SHP77 treated with DMSO at 0.1 percent for 48 hours (cell line): ENCODE measurements around the gene RABGAP1.

ENCODE experiments used
- DNase-seq: peaks from one replicate; lab custom pipeline; 2025; lab: John Stamatoyannopoulos, UW

Gene RABGAP1

DNA sequence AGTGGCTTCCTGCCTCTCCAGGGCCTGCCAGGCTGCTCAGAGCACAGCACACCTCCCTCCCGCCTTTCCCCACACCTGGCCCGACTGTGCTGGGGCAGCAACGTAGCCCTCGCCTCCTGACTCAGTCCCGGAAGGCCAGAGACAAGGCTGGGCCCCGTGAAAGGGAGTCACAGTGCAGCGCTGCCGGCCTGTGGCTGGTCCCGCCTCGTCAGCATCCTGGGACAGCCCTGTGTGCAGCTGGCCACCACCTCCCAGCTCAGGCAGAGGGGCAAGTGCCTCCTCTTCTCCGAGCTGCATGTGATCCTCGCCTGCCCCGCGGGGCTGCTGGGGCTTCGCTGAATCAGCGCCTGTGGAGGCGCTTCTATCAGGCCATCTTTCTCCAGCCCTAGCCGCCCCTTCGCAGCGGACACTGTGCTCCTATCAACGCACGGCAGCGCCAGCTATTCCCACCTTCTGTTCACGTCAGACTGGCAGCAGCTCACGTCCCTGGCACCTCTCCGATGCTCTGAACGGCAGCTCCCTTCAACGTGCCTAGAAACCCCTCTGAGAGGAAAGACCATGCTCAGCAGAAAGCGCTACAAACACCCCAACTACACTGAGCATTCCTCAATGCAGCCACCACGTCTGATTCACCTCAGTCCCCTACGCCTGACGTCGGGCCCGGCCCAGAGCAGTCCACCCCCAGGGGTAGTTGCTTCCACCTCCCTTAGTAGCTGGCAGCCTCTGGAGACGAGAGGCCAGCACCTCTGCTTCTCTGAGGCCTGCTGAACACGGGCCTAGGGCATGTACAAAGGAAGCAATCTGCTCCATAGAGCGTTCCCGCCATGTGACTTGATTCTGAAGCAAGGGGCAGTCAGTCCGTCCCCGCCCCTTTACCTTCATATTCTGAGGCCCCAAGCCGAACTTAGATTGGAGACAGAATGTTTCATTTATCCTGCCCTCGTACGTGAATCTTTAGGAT, 171.5 kb downstream of the RABGAP1 start:
- DNase-seq: no peak

GRCh38 chr9:123113185-123113584, 172.4 kb downstream of the RABGAP1 start:
- no peak for DNase-seq

GRCh38 chr9:123115146-123115913, 174.5 kb downstream of the RABGAP1 start:
- DNase-seq: no peak

DNA sequence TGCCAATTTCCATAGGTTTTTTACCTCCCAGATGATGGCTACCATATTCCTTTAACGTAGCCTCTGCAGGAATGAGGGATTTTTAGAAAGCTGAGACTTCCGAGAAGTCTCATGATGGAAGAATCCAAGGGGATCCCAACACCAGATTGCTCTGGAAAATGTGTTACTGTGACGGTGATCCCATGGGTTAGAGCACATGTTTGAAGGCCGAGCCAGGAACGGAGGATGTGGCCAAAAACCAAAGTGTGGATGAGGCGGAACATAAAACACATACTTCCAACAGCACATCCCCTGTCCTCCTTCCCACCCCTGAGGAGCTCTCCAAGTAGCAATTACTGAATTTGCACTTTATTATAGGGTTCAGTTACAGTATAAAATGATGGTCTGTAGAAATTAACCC, 175.2 kb downstream of the RABGAP1 start:
- DNase-seq: no peak

DNA sequence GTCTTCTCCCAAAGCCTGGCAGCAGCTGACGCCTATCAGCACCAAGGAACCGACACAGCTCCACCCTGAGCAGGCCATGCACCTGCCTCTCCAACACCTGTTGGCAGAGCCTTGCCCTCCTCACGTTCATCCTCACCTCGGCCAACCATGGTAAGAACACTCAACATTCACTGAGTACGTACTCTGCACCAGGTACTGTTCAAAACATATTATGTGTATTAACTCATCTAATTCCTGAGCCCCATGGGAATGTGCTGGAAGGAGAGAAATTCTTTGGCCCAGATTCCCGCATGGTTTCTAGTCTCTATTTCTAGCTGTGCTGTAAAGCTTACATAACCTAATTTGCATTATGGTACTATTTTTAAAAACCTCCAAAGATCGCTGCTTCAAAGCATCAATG, 178.7 kb downstream of the RABGAP1 start:
- DNase-seq: no peak

DNA sequence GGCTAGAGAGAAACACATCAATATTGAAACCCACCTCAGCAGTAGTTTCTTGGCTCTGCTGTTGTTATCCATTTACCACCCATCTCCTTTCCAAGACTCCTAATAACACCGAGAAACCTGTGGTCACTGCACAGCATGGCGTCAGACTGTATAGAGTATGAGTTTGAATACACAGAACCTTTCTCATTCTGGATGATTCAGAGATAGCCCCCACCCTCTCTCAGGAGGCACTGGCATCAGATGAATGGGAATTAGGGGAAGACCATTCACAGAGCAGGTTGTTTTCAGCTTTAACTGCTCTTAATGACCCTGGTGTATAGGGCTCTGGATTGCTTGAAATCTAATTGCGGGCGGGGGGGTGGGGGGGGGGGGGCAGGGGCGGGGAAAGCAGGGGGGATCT, 179.3 kb downstream of the RABGAP1 start:
- no peak for DNase-seq

GRCh38 chr9:123120953-123121352, 180.1 kb downstream of the RABGAP1 start:
- DNase-seq: no peak

GRCh38 chr9:123121457-123121856, 180.6 kb downstream of the RABGAP1 start:
- DNase-seq: no peak

- no peak for DNase-seq
Measured at GRCh38 chr9:123127512-123128075, 186.8 kb downstream of the RABGAP1 start.

- no peak for DNase-seq
Measured at GRCh38 chr9:123128591-123128990, 187.8 kb downstream of the RABGAP1 start.

DNA sequence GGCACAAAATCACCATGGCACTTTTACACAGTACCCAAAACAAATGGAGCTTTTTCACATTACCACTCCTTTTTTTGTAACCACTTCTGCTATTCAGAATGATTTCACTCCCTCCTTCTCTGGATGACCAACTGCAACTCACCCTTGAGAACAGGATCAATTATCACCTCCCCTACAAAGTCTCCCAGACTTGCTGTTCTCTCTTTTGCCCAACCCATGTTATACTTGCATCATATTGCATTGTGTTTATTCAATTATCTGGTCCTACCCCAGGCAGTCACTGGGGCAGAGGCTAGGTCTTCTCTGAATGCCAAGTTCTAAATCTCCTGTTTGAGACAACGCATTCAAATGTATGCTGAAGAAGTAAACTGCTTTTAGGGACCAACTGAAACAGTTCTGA, 188.6 kb downstream of the RABGAP1 start:
- no peak for DNase-seq

- no peak for DNase-seq
Measured at GRCh38 chr9:123131258-123131657, 190.4 kb downstream of the RABGAP1 start.

DNA sequence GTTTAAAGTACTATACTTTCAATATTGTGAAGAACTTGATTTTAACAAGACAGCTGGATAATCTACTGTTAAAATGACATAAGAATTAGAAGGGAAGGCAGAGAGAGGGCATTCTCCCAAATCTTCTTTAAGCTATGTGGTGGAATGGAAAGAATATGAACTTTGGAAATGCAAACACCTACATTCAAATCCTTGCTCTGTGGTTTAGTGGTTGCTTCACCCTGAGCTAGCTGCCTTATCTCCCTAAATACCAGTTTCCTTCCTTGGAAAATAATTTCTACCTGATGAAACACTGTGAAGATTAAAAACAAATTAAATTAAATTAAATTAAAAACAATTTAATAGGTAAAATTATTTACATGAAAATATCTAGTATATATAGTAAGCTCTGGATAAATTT, 191.2 kb downstream of the RABGAP1 start:
- DNase-seq: no peak

DNA sequence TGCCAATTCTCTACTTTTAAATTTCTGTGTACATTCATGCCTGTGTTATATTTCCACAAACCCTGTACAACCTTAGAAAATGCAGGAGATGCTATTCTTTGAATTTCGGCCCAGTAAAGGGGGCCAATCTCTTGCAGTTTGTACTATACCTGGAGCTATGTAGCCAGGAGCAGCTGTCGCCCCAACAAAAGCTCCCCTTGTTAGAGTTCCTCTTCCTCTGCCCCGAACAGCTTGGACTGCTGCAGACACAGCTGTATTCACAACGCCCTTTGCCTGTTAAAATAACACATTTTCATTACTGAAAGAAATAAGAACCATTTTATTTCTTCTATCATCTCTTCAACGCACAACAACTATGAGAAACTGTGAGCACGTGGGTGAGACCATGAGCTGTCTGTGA, 191.9 kb downstream of the RABGAP1 start:
- no peak for DNase-seq

DNA sequence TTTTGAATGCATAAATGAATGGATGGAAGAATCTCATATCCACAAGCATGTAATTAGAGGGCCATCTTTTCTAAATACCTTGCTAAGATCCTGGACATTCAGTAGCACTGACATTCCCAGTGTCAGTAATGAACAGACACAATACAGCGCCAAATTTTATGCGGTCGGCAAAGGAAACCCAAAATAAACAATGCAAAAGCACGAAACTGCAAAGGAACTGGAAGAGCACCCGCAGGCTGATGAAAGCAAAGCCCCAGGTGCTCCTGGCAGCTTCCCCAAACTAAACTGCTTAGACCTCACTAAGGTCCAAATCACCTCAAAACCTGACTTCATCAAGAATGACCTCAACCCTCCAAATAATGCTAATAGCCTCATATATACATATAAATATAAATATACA, 194.6 kb downstream of the RABGAP1 start:
- DNase-seq: no peak

DNA sequence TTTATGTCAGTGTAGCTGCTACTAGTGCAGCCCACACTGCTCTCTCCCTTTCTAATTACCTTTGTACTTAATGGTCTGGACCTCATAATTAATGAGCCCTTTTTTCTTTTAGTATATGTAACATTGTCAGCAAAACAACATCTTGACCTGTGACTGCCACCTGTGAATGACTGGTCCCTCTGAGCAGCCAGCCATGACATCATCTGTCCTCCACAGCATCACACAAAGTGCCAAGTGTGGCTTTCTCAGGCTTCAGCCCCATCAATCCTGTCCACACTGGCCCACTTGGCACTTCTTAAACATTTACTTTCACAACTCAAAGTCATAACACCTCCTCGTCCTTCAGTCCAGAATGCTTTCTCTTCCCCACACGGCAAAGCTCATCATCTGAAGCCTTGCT, 197.3 kb downstream of the RABGAP1 start:
- no peak for DNase-seq

- no peak for DNase-seq
Measured at GRCh38 chr9:123149067-123149466, 208.2 kb downstream of the RABGAP1 start.

- DNase-seq: no peak
Measured at GRCh38 chr9:123150708-123151503, 210.1 kb downstream of the RABGAP1 start.
